Stomach (tissue), 19 donors: ENCODE results near the gene ARL6IP5. TPM values are rescaled to one million over a fixed set of nuclear protein-coding genes. Genes with fewer than 3 reads are reported as not detected.
A peak's percentile ranks its signal among the peaks of the same experiment; 100 is the strongest.

ENCODE experiments used
- DNase-seq, 2 donors: peaks; one replicate each; pipeline versions ENCODE4 v3.0.0 to v3.0.0-alpha.2; 2013 to 2019
- H3K27ac ChIP-seq, 5 donors: fragments of 200-600 bp in 4 of 5; sonication (generic) in 4 of 5; one replicate each; pipeline ENCODE4 v1.5.1; 2013 to 2019; ENCODE audit warnings: mild to moderate bottlenecking in 1 of 5, moderate library complexity in 1 of 5
- H3K27me3 ChIP-seq, 3 donors: fragments of 200-600 bp; sonication (generic); one replicate each; pipeline ENCODE4 v1.5.1; 2017 to 2019; ENCODE audit warnings: mixed run types in 1 of 3
- H3K36me3 ChIP-seq, 4 donors: fragments of 200-600 bp; sonication (generic); 1 replicate in 3 of 4; 2 replicates in 1 of 4; pipeline ENCODE4 v1.5.1; 2016 to 2019
- H3K4me1 ChIP-seq, 4 donors: fragments of 200-600 bp; sonication (generic); one replicate each; pipeline ENCODE4 v1.5.1; 2016 to 2019
- H3K4me3 ChIP-seq, 4 donors: fragments of 200-600 bp; sonication (generic) in 3 of 4; one replicate each; pipeline ENCODE4 v1.5.1; 2016 to 2019; ENCODE audit warnings: mild to moderate bottlenecking in 1 of 4
- H3K9me3 ChIP-seq, 4 donors: fragments of 200-600 bp; sonication (generic); one replicate each; pipeline ENCODE4 v1.5.1; 2016 to 2019
- CTCF ChIP-seq, 7 experiments: fragments of 450-650 bp in 4 of 7; fragments of 200-600 bp in 3 of 7; sonication (generic) in 3 of 7; IDR thresholded peaks; one replicate each; pipeline ENCODE4 v1.5.1; 2016 to 2019; ENCODE audit warnings: antibody characterized with exemption in 7 of 7, control low read depth in 2 of 7, mild to moderate bottlenecking in 1 of 7
- EP300 ChIP-seq: sonication (generic); formaldehyde crosslinking; IDR thresholded peaks from one replicate; pipeline ENCODE4 v1.6.1; 2017; ENCODE audit warnings: antibody characterized with exemption
- POLR2A ChIP-seq, 4 donors: fragments of 450-650 bp; IDR thresholded peaks; one replicate each; pipeline ENCODE4 v1.6.1; 2016; ENCODE audit warnings: antibody characterized with exemption in 4 of 4, control low read depth in 2 of 4, mild to moderate bottlenecking in 1 of 4, moderate library complexity in 1 of 4
- POLR2AphosphoS5 ChIP-seq, 3 donors: sonication (generic); formaldehyde crosslinking; IDR thresholded peaks; one replicate each; pipeline ENCODE4 v1.6.1; 2016; ENCODE audit warnings: antibody characterized with exemption in 3 of 3
- WGBS, 5 donors: extraction: QIAGEN DNeasy Blood & Tissue Kit in 3 of 5; methylation state at CpG; one replicate each; pipeline versions ENCODE4 v1.1.5 to v1.1.7; 2013 to 2018; 5-methylcytosine and 5-hydroxymethylcytosine counted together
- intact Hi-C: fragments of 100-400 bp; cut with DNase I; formaldehyde crosslinking; loops from one replicate; pipeline ENCODE4 v1.15.1; 2023; ENCODE audit warnings: low total_unique reads
- long read RNA-seq, 10 donors: transcript quantifications; one replicate each; lab custom pipeline, GENCODE V29; 2026
- polyA plus RNA-seq, 3 donors: library from polyadenylated mRNA; stranded (reverse); fragments of 200-250 nt; gene quantifications; one replicate each; pipeline ENCODE4 v1.2.3, GENCODE V29; 2013
- total RNA-seq, 5 donors: library from RNA; depleted of rRNA; stranded (reverse); fragments of >200 nt; gene quantifications; one replicate each; pipeline versions ENCODE4 v1.1.0 to v1.2.3, GENCODE V29; 2014 to 2016
- donor health status: healthy with polysubstance abuse.
- donor health status: Bipolar disorder and iron deficiency.
- donor health status: healthy.

Gene ARL6IP5, protein sequence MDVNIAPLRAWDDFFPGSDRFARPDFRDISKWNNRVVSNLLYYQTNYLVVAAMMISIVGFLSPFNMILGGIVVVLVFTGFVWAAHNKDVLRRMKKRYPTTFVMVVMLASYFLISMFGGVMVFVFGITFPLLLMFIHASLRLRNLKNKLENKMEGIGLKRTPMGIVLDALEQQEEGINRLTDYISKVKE
- total RNA-seq (10 to 100 TPM; 13.4 to 74.2 (median 47.3) TPM), polyA plus RNA-seq (10 to 100 TPM; 32.2 to 60.7 (median 51.0) TPM)
- long read RNA-seq, donor 1, transcript ARL6IP5-201 (3 exons, 2,101 nt): major isoform, 24 of 31 reads
- long read RNA-seq, donor 1, partial matches to known transcripts: 5 of 31 reads
- long read RNA-seq, donor 1, other reads (novel, unspliced or antisense): 0 of 31 reads
- long read RNA-seq, donor 2, transcript ARL6IP5-201 (3 exons, 2,101 nt): major isoform, 42 of 43 reads
- long read RNA-seq, donor 2, partial matches to known transcripts: 0 of 43 reads
- long read RNA-seq, donor 2, other reads (novel, unspliced or antisense): 0 of 43 reads
- long read RNA-seq, donor 3, transcript ARL6IP5-201 (3 exons, 2,101 nt): major isoform, 28 of 29 reads
- long read RNA-seq, donor 3, partial matches to known transcripts: 0 of 29 reads
- long read RNA-seq, donor 3, other reads (novel, unspliced or antisense): 0 of 29 reads
- long read RNA-seq, donor 4, partial matches to known transcripts: 0 of 3 reads
- long read RNA-seq, donor 4, other reads (novel, unspliced or antisense): 0 of 3 reads
- long read RNA-seq, donor 5, transcript ARL6IP5-201 (3 exons, 2,101 nt): major isoform, 48 of 60 reads
- long read RNA-seq, donor 5, partial matches to known transcripts: 8 of 60 reads
- long read RNA-seq, donor 5, other reads (novel, unspliced or antisense): 0 of 60 reads
- long read RNA-seq, donor 6: 0 reads
- long read RNA-seq, donor 7, transcript ARL6IP5-201 (3 exons, 2,101 nt): major isoform, 42 of 51 reads
- long read RNA-seq, donor 7, partial matches to known transcripts: 6 of 51 reads
- long read RNA-seq, donor 7, other reads (novel, unspliced or antisense): 0 of 51 reads
- long read RNA-seq, donor 8, transcript ARL6IP5-201 (3 exons, 2,101 nt): major isoform, 62 of 69 reads
- long read RNA-seq, donor 8, partial matches to known transcripts: 6 of 69 reads
- long read RNA-seq, donor 8, other reads (novel, unspliced or antisense): 0 of 69 reads
- long read RNA-seq, donor 9, transcript ARL6IP5-201 (3 exons, 2,101 nt): major isoform, 34 of 67 reads
- long read RNA-seq, donor 9, partial matches to known transcripts: 33 of 67 reads
- long read RNA-seq, donor 9, other reads (novel, unspliced or antisense): 0 of 67 reads
- long read RNA-seq, donor 10, transcript ARL6IP5-201 (3 exons, 2,101 nt): major isoform, 17 of 24 reads
- long read RNA-seq, donor 10, partial matches to known transcripts: 7 of 24 reads
- long read RNA-seq, donor 10, other reads (novel, unspliced or antisense): 0 of 24 reads

DNA sequence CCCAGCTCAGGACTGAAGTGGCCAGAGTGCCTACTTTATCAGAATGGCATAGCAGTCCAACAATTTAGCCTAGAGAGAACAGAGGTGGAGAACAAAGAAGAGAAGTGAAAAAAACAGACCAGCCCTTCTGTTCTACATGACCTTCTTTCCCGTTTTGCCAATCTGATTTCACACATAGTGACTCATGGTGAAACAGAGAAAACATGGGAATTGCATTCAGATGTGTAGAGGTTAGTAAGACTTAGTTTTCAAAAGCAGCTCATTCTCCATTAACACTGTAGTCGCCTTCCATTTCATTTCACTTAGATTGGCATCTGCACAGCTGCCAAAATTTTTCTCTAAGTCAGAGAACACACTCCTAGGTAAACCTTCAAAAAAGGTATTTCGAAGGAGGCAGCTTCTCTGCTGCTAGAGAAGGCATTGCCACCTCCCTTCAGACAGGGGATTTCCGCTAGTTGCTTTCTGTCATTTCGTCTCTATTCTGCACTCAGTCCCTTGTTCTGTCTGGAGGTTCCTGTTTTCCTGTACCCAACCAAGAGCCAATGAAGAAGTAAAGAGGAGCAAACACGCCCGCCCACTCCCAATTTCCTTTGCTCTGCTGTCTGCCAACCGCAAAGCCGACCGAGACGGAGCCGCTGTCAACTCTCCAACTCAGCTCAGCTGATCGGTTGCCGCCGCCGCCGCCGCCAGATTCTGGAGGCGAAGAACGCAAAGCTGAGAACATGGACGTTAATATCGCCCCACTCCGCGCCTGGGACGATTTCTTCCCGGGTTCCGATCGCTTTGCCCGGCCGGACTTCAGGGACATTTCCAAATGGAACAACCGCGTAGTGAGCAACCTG lies at the start of gene ARL6IP5:
Gene ARL6IP5, plus strand, starts transcription at position 612 of the 842 bp plus-strand sequence. Its CDS starts 111 bp downstream, at position 723.
- H3K9me3 ChIP-seq: no peaks in the 10 kb centered on the region
- TF ChIP-seq POLR2AphosphoS5 (IDR thresholded peaks at IDR 0.05): peak; percentile 64 to 86 (median 78)
- peak in 1 of 4 donors; percentile 45 for TF ChIP-seq POLR2A (IDR thresholded peaks at IDR 0.05)
- TF ChIP-seq CTCF (IDR thresholded peaks at IDR 0.05): no peak
- no peak for TF ChIP-seq EP300
- H3K4me1 ChIP-seq: peaks cover 53 to 80% (median 75%) of the 10 kb centered on the region in 4 donors
- intact Hi-C loops: no loop called here
- H3K27me3 ChIP-seq: no peaks in the 10 kb centered on the region
- peak; percentile 96 to 98 for DNase-seq
- peak within 1 kb of the TSS; percentile 94 to 97 (median 96) for H3K27ac ChIP-seq
- no peaks in the 10 kb centered on the region for H3K36me3 ChIP-seq
- H3K4me3 ChIP-seq: peak within 1 kb of the TSS; percentile 75 to 94 (median 84)
- WGBS, 5 donors: 1 to 2% (median 1%) methylated on average over 32 of the region's 32 CpGs

DNA sequence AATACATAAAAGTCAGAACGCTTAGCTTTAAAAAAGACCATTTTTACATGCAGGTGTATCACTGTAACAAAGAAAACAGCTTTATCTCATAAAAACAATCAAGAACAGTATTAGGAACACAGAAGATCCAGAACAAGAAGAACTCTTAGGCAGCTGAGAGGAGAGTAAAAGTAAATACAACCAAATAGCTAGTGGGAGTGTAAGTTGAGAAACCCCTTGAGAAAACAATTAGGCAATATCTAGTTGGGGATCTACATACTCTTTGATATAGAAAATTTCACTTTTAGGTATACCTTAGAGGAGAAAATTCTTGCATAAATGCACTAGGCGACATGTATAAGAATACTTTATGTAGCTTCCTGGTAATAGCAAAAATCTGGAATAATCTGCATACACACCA lies 40.1 kb upstream of the ARL6IP5 start:
- H3K36me3 ChIP-seq: peaks cover 32 to 87% (median 82%) of the 10 kb centered on the region in 4 donors
- H3K4me1 ChIP-seq: peaks cover 7 to 51% (median 23%) of the 10 kb centered on the region in 4 donors
- H3K27ac ChIP-seq: no peak overlapping the region
- no peak for TF ChIP-seq POLR2A (IDR thresholded peaks at IDR 0.05)
- TF ChIP-seq EP300: no peak
- TF ChIP-seq CTCF (IDR thresholded peaks at IDR 0.05): no peak
- TF ChIP-seq POLR2AphosphoS5 (IDR thresholded peaks at IDR 0.05): no peak
- no peak overlapping the region for H3K4me3 ChIP-seq
- intact Hi-C loops: no loop called here
- 89 to 94% (median 91%) methylated on average over 2 of the region's 2 CpGs for WGBS, 5 donors
- no peaks in the 10 kb centered on the region for H3K27me3 ChIP-seq
- H3K9me3 ChIP-seq: no peaks in the 10 kb centered on the region
- no peak for DNase-seq

DNA sequence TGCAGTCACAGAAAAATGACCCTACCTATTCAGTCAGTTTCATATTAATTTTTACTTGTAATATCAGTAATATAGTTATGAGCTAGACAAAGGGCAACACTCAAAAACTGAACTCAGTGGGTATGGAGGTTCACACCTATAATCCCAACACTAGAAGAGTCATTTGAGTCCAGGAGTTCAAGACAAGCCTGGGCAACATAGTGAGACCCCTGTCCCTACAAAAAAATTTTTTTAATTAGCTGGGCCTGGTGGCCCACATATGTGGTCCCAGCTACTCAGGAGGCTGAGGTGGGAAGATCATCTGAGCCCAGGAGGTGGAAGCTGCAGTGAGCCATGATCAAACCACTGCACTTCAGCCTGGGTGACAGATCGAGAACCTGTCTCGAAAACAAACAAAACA lies 35.7 kb upstream of the ARL6IP5 start:
- no peaks in the 10 kb centered on the region for H3K9me3 ChIP-seq
- H3K36me3 ChIP-seq: peaks cover 13 to 46% (median 41%) of the 10 kb centered on the region in 4 donors
- WGBS, 5 donors: 78 to 89% (median 87%) methylated on average over 2 of the region's 2 CpGs
- intact Hi-C loops: no loop called here
- peaks cover 13 to 75% (median 44%) of the 10 kb centered on the region in 4 donors for H3K4me1 ChIP-seq
- TF ChIP-seq CTCF (IDR thresholded peaks at IDR 0.05) (no peak), EP300 (no peak), POLR2A (IDR thresholded peaks at IDR 0.05) (no peak), POLR2AphosphoS5 (IDR thresholded peaks at IDR 0.05) (no peak)
- no peak for DNase-seq
- no peaks in the 10 kb centered on the region for H3K27me3 ChIP-seq
- no peak overlapping the region for H3K4me3 ChIP-seq
- H3K27ac ChIP-seq: no peak overlapping the region
